ENCODE data around the gene RRN3.

DNA sequence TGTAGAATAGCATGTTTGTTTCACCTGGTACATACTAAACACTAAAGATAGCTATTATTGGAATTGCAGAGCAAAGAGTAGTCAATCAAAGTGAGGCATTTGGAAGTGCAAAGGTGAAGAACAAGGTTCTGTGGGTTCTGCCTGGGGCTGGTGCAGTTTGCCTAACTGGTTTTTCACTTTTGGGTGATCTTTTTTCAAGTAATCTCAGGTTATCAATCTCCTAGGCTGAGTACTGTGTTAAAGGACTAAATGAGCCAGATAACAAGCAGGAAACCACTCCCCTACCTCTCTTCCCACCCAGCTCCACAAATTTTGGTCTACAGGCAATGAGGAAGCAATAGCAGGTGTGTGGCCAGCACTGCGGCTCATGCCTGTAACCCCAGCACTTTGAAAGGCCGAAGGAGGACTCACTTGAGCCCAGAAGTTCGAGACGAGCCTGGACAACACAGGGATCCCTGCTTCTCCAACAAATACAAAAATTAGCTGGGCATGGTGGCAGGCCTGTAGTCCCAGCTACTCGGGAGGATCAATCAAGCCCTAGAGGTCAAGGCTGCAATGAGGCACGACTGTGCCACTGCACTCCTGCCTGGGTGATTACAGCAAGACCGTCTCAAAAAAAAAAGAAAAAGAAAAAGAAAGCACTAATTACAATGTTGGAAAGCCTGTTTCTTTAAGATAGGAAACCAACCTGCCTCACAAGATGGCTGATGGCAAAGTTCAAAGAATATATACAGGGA lies 36.2 kb downstream of the RRN3 start:
- TF ChIP-seq, protein P1, sequence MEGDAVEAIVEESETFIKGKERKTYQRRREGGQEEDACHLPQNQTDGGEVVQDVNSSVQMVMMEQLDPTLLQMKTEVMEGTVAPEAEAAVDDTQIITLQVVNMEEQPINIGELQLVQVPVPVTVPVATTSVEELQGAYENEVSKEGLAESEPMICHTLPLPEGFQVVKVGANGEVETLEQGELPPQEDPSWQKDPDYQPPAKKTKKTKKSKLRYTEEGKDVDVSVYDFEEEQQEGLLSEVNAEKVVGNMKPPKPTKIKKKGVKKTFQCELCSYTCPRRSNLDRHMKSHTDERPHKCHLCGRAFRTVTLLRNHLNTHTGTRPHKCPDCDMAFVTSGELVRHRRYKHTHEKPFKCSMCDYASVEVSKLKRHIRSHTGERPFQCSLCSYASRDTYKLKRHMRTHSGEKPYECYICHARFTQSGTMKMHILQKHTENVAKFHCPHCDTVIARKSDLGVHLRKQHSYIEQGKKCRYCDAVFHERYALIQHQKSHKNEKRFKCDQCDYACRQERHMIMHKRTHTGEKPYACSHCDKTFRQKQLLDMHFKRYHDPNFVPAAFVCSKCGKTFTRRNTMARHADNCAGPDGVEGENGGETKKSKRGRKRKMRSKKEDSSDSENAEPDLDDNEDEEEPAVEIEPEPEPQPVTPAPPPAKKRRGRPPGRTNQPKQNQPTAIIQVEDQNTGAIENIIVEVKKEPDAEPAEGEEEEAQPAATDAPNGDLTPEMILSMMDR (IDR thresholded peaks at IDR 0.05) = no peak
- no peak for TF ChIP-seq POLR2A (IDR thresholded peaks at IDR 0.05)

Data from Peyer's patch (tissue), 4 donors.